Epithelial cell of proximal tubule (primary cell): Measurements from ENCODE around the gene HLA-B. TPM values are rescaled to one million over a fixed set of nuclear protein-coding genes. Genes with fewer than 3 reads are reported as not detected.

Source experiments
- DNase-seq: peaks from one replicate; pipeline ENCODE4 v3.0.0-alpha.2; 2011; ENCODE audit warnings: low read depth
- H3K4me3 ChIP-seq: 2 replicates; pipeline ENCODE4 v1.5.1; 2011; ENCODE audit warnings: low read depth, mild to moderate bottlenecking, low read length
- CTCF ChIP-seq: conservative IDR thresholded peaks from 2 replicates; pipeline ENCODE4 v1.5.1; 2012; ENCODE audit warnings: low read depth, mild to moderate bottlenecking, low read length
- total RNA-seq: library from RNA; depleted of rRNA; stranded (reverse); fragments of >200 nt; gene quantifications from 2 replicates; pipeline ENCODE4 v1.2.3, GENCODE V29; 2015

The HLA-B gene
- total RNA-seq, 1 donor from 2014 or later: 225 TPM

GRCh38 chr6:31305703-31306219 is 51.2 kb downstream of the HLA-B start:
- DNase-seq: no peak
- H3K4me3 ChIP-seq: no peak overlapping the region
- no peak for TF ChIP-seq CTCF

DNA sequence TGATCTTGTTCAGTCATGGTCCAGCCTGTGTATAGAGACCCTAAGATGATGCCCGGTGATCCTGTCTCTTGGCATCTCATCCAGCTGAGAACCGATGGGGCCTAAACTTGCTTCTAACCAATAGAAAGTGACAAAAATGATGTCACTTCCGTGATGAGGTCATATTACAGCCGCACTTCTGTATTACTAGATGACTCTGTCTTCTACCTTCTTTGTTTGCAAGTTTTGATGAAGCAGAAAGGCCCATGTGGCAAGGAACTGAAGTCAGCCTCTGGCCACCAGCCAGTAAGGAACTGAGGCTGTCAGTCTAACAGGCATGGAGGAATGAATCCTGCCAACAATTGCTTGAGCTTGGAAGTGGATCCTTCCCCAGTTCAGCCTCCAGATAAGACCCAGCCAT is 52.3 kb downstream of the HLA-B start:
- no peak for DNase-seq
- no peak overlapping the region for H3K4me3 ChIP-seq
- TF ChIP-seq CTCF: no peak

Other genes starting within 250 kb of the HLA-B start
- gene C6orf15, start 244.6 kb downstream of the HLA-B start, total RNA-seq: 0.29 and 0.43 TPM in 2 replicates
- 1.1 and 2.8 TPM in 2 replicates for gene PSORS1C1, start 242.4 kb downstream of the HLA-B start, total RNA-seq
- gene CDSN, start 236.7 kb downstream of the HLA-B start, total RNA-seq: not detected in 2 replicates
- gene PSORS1C2, start 218.1 kb downstream of the HLA-B start, total RNA-seq: not detected in 2 replicates
- 23.2 and 28.2 TPM in 2 replicates for gene CCHCR1, start 199.4 kb downstream of the HLA-B start, total RNA-seq
- 34.1 and 47.5 TPM in 2 replicates for gene TCF19, start 198.6 kb downstream of the HLA-B start, total RNA-seq
- gene POU5F1, start 186.5 kb downstream of the HLA-B start, total RNA-seq: 2.1 and 5.1 TPM in 2 replicates
- gene HLA-C, start 85.1 kb downstream of the HLA-B start, total RNA-seq: 174 and 314 TPM in 2 replicates
- 25.7 and 46.8 TPM in 2 replicates for gene MICA, start 46.4 kb upstream of the HLA-B start, total RNA-seq
- 13.0 and 40.9 TPM in 2 replicates for gene MICB, start 141.0 kb upstream of the HLA-B start, total RNA-seq
- gene MCCD1, start 171.8 kb upstream of the HLA-B start, total RNA-seq: not detected in 2 replicates
- 304 and 669 TPM in 2 replicates for gene DDX39B, start 184.8 kb upstream of the HLA-B start, total RNA-seq
- 0.14 and 0.52 TPM in 2 replicates for gene ATP6V1G2, start 189.4 kb upstream of the HLA-B start, total RNA-seq
- gene NFKBIL1, start 190.4 kb upstream of the HLA-B start, total RNA-seq: 11.8 and 17.8 TPM in 2 replicates
- not detected in 2 replicates for gene LTA, start 215.1 kb upstream of the HLA-B start, total RNA-seq
- 13.9 and 14.2 TPM in 2 replicates for gene TNF, start 218.4 kb upstream of the HLA-B start, total RNA-seq
- 12.0 and 50.8 TPM in 2 replicates for gene LTB, start 225.2 kb upstream of the HLA-B start, total RNA-seq
- gene LST1, start 229.1 kb upstream of the HLA-B start, total RNA-seq: not detected in 2 replicates
- not detected in 2 replicates for gene NCR3, start 235.8 kb upstream of the HLA-B start, total RNA-seq